Measurements from ENCODE around the gene GALNT9.

The GALNT9 gene

DNA sequence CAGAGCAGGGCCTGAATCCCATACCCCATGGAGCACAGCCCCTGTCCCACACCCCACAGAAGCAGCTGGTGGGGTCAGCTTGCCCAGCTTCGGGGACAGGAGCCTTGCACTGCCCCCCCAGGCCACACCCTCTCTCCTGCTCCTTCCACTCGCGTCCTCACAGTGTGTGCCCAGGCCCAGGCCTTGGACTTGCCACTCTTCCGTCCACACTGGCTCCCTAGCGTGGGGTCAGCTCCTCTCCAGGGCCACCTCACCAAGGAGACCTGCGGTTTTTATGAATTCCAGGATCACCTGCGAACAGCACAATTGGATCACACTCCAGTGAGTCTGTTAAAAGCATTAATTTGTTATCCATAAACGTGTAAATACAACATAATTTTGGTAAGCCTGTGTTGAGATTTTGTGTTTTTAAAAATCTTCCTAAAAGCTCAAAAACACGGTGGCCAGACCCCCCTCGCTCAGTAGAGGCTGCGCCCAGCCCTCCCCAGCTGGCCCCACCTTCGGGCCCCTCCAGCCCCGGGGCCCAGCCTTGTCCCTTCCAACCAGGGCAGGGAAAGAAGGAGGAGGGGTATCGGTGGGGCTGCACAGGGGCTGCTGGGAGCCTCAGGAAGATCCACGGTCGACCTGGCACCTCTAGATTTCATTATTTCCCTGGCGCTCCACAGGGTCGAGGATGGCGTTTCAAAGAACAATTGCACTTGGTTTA lies 12.0 kb downstream of the GALNT9 start:
- Histone ChIP-seq H3K4me3 (ENCODE audit: severe bottlenecking) (no peak overlapping the region), H3K36me3 (ENCODE audit: low read depth) (no peaks in the 10 kb centered on the region), H3K4me1 (ENCODE audit: insufficient read depth, poor library complexity, severe bottlenecking) (no peaks in the 10 kb centered on the region), H3K9me3 (ENCODE audit: severe bottlenecking) (no peaks in the 10 kb centered on the region), H3K27me3 (ENCODE audit: insufficient read depth, poor library complexity, severe bottlenecking) (peaks cover 15% of the 10 kb centered on the region), H3K27ac (ENCODE audit: poor library complexity, severe bottlenecking) (no peak overlapping the region)
- DNase-seq (ENCODE audit: low spot score): peak; percentile 47
- no peak for ATAC-seq (ENCODE audit: low read depth)
- TF ChIP-seq, protein P1, sequence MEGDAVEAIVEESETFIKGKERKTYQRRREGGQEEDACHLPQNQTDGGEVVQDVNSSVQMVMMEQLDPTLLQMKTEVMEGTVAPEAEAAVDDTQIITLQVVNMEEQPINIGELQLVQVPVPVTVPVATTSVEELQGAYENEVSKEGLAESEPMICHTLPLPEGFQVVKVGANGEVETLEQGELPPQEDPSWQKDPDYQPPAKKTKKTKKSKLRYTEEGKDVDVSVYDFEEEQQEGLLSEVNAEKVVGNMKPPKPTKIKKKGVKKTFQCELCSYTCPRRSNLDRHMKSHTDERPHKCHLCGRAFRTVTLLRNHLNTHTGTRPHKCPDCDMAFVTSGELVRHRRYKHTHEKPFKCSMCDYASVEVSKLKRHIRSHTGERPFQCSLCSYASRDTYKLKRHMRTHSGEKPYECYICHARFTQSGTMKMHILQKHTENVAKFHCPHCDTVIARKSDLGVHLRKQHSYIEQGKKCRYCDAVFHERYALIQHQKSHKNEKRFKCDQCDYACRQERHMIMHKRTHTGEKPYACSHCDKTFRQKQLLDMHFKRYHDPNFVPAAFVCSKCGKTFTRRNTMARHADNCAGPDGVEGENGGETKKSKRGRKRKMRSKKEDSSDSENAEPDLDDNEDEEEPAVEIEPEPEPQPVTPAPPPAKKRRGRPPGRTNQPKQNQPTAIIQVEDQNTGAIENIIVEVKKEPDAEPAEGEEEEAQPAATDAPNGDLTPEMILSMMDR (IDR thresholded peaks at IDR 0.05; ENCODE audit: poor library complexity, severe bottlenecking): no peak

DNA sequence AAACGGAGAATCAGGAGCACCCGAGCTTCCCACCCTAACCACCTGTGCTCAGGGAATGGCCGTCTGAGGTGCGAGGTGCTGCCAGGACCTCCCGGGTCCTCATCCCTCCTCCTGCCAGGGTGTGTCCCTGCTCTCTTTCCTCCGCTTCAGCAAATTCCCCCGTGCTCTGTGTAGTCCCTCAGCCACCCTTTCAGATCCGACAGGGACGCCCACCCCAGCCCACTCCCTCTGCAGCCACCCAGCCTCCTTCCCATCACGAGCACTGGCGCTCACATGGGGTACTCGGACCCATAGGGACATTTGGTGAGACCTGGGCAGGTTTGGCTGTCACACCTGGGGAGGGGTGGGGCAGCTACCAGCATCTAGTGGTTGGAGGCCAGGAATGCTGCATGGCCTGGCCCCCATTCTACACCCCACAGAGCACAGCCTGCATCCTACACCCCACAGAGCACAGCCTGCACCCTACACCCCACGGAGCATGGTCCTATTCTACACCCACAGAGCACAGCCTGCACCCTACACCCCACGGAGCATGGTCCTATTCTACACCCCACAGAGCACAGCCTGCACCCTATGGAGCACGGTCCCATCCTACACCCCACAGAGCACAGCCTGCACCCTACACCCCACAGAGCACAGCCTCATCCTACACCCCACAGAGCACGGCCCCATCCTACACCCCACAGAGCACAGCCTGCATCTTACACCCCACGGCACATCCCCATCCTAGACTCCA lies 12.7 kb downstream of the GALNT9 start:
- H3K27ac ChIP-seq (ENCODE audit: poor library complexity, severe bottlenecking): no peak overlapping the region
- TF ChIP-seq, protein P1 (IDR thresholded peaks at IDR 0.05; ENCODE audit: poor library complexity, severe bottlenecking): no peak

DNA sequence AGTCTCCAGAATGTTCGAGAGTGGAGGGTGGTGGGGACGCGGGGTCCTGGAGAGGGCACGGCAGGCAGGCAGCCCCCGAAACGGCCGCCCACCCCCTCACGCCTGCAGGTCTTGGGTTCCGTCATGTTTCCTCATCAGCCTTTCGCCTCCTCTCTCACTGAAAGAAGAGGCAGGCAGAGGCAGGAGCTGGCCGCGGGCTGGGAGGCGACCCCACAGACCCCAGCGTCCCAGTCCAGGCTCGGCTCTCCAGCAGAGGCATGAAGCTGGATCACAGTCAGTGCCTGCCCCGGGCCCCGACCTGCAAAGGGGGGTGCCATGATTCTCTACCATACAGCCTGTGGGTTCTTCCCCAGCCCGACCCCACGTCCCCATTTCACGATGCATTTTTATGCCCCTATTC lies 13.4 kb downstream of the GALNT9 start:
- H3K4me1 ChIP-seq (ENCODE audit: insufficient read depth, poor library complexity, severe bottlenecking): no peaks in the 10 kb centered on the region

More for the DNA sequence above, 12.7 kb downstream of the GALNT9 start:
- Histone ChIP-seq H3K36me3 (ENCODE audit: low read depth) (no peaks in the 10 kb centered on the region), H3K4me3 (ENCODE audit: severe bottlenecking) (no peak overlapping the region), H3K4me1 (ENCODE audit: insufficient read depth, poor library complexity, severe bottlenecking) (no peaks in the 10 kb centered on the region), H3K27me3 (ENCODE audit: insufficient read depth, poor library complexity, severe bottlenecking) (peaks cover 11% of the 10 kb centered on the region), H3K9me3 (ENCODE audit: severe bottlenecking) (no peaks in the 10 kb centered on the region)
- ATAC-seq (ENCODE audit: low read depth): peak; percentile 24; the same call in 2 of the 3 replicates
- DNase-seq (ENCODE audit: low spot score): peak; percentile 52

DNA sequence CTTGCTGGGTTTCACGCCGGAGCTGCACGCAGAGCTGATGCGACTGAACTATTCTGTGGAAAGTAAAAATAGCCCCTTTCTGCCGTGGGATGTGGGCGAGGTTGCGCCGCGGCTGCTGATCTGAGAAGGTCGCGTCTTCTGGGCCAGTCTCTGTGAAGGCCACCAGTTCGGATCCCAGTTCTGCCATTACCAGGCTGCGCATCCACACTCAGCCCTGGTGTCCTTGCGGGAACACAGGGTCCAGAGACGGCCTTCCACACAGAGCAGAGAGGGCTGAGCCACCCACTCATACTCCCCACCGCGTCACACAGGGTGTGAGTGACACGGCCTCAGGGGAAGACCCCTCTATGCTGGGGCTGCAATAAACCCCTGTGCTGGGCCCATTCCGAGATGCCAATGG lies 13.9 kb downstream of the GALNT9 start:
- peaks cover 11% of the 10 kb centered on the region for H3K27me3 ChIP-seq (ENCODE audit: insufficient read depth, poor library complexity, severe bottlenecking)
- no peak overlapping the region for H3K4me3 ChIP-seq (ENCODE audit: severe bottlenecking)
- H3K27ac ChIP-seq (ENCODE audit: poor library complexity, severe bottlenecking): no peak overlapping the region
- no peaks in the 10 kb centered on the region for H3K4me1 ChIP-seq (ENCODE audit: insufficient read depth, poor library complexity, severe bottlenecking)
- ATAC-seq (ENCODE audit: low read depth) (no peak), DNase-seq (ENCODE audit: low spot score) (peak; percentile 33)
- TF ChIP-seq, protein P1 (IDR thresholded peaks at IDR 0.05; ENCODE audit: poor library complexity, severe bottlenecking): no peak
- no peaks in the 10 kb centered on the region for H3K36me3 ChIP-seq (ENCODE audit: low read depth)
- peaks cover 5% of the 10 kb centered on the region for H3K9me3 ChIP-seq (ENCODE audit: severe bottlenecking)

More for the DNA sequence above, 13.4 kb downstream of the GALNT9 start:
- H3K4me3 ChIP-seq (ENCODE audit: severe bottlenecking): no peak overlapping the region
- no peak overlapping the region for H3K27ac ChIP-seq (ENCODE audit: poor library complexity, severe bottlenecking)
- H3K36me3 ChIP-seq (ENCODE audit: low read depth): no peaks in the 10 kb centered on the region
- no peak for DNase-seq (ENCODE audit: low spot score)
- peaks cover 11% of the 10 kb centered on the region for H3K27me3 ChIP-seq (ENCODE audit: insufficient read depth, poor library complexity, severe bottlenecking)
- peaks cover 5% of the 10 kb centered on the region for H3K9me3 ChIP-seq (ENCODE audit: severe bottlenecking)
- TF ChIP-seq, protein P1 (IDR thresholded peaks at IDR 0.05; ENCODE audit: poor library complexity, severe bottlenecking): no peak
- ATAC-seq (ENCODE audit: low read depth): no peak
